OCI-LY7 (cell line): ENCODE data around the gene ARHGEF16. TPM values are rescaled to one million over a fixed set of nuclear protein-coding genes. Genes with fewer than 3 reads are reported as not detected.

Experiments used
- Bru-seq: library from RNA; stranded (reverse); fragments of 400-500 nt; gene quantifications from one replicate; lab custom pipeline; 2021; lab: Mats Ljungman, UMichigan
- BruChase-seq, 2 experiments: library from RNA; stranded (reverse); fragments of 400-500 nt; gene quantifications; one replicate each; lab custom pipeline; 2021; lab: Mats Ljungman, UMichigan
- BruUV-seq: library from RNA; stranded (reverse); fragments of 400-500 nt; replicated peaks from 2 replicates; lab custom pipeline; 2021; lab: Mats Ljungman, UMichigan
- CTCF ChIA-PET: fragments of 300-600 bp; sonication (Branson Sonifier 250); formaldehyde crosslinking; loops from one replicate; lab custom pipeline; 2022; ENCODE audit warnings: antibody characterized with exemption; ENCODE audit not compliant: unreplicated experiment; lab: Charles Lee
- POLR2A ChIA-PET: fragments of 300-600 bp; sonication (Branson Sonifier 250); formaldehyde crosslinking; loops from one replicate; lab custom pipeline; 2022; ENCODE audit warnings: antibody characterized with exemption; lab: Charles Lee
- DNase-seq: peaks from one replicate; pipeline ENCODE4 v3.0.0-alpha.2; 2015; ENCODE audit warnings: low spot score
- H2AFZ ChIP-seq: fragments of 200-600 bp; sonication (generic), shearing (Covaris generic); 2 replicates; pipeline ENCODE4 v1.6.1; 2014; ENCODE audit warnings: mild to moderate bottlenecking, antibody characterized with exemption, low read length, moderate library complexity
- H3K27ac ChIP-seq: fragments of 200-600 bp; sonication (generic); 2 replicates; pipeline ENCODE4 v1.5.1; 2014; ENCODE audit warnings: mixed run types, low read depth, mild to moderate bottlenecking, moderate library complexity, low read length, inconsistent platforms; ENCODE audit not compliant: poor library complexity, severe bottlenecking
- H3K36me3 ChIP-seq: fragments of 200-600 bp; sonication (generic); 2 replicates; pipeline ENCODE4 v1.6.1; 2014; ENCODE audit warnings: mild to moderate bottlenecking, antibody characterized with exemption, low read length, moderate library complexity, mixed read lengths; ENCODE audit not compliant: insufficient read depth
- H3K4me1 ChIP-seq: fragments of 200-600 bp; sonication (generic); 2 replicates; pipeline ENCODE4 v1.5.1; 2014; ENCODE audit warnings: mild to moderate bottlenecking, low read length; ENCODE audit not compliant: insufficient read depth, poor library complexity, severe bottlenecking
- H3K4me2 ChIP-seq: fragments of 200-600 bp; sonication (generic); 2 replicates; pipeline ENCODE4 v1.6.1; 2014; ENCODE audit warnings: mild to moderate bottlenecking, low read length
- H3K4me3 ChIP-seq: fragments of 200-600 bp; sonication (generic); 2 replicates; pipeline ENCODE4 v1.5.1; 2014; ENCODE audit warnings: mild to moderate bottlenecking, low read depth, low read length; ENCODE audit not compliant: poor library complexity, severe bottlenecking
- H3K79me2 ChIP-seq: fragments of 200-600 bp; sonication (generic); 2 replicates; pipeline ENCODE4 v1.6.1; 2016; ENCODE audit warnings: low read depth, mild to moderate bottlenecking, low read length, moderate library complexity, mixed read lengths; ENCODE audit not compliant: insufficient read depth
- H3K9me2 ChIP-seq: fragments of 200-600 bp; sonication (generic); 2 replicates; pipeline ENCODE4 v1.6.1; 2016; ENCODE audit warnings: mild to moderate bottlenecking, low read length, mixed read lengths; ENCODE audit not compliant: insufficient read depth
- H3K9me3 ChIP-seq: fragments of 200-600 bp; sonication (generic); 2 replicates; pipeline ENCODE4 v1.6.1; 2014; ENCODE audit warnings: mild to moderate bottlenecking, mixed run types, low read length, mixed read lengths
- H4K20me1 ChIP-seq: fragments of 200-600 bp; sonication (generic); 2 replicates; pipeline ENCODE4 v1.6.1; 2014; ENCODE audit warnings: mild to moderate bottlenecking, antibody characterized with exemption, low read length, moderate library complexity, mixed read lengths; ENCODE audit not compliant: insufficient read depth
- EZH2phosphoT487 ChIP-seq: fragments of 200-600 bp; sonication (generic); IDR thresholded peaks from 2 replicates; pipeline ENCODE4 v1.6.1; 2018; ENCODE audit warnings: low read depth, borderline replicate concordance, mild to moderate bottlenecking, mixed run types, antibody characterized with exemption, low read length, moderate library complexity, mixed read lengths
- intact Hi-C: fragments of 100-400 bp; cut with micrococcal nuclease; formaldehyde crosslinking; loops from one replicate; pipeline ENCODE4 v1.10.0; 2022; ENCODE audit not compliant: unreplicated experiment
- long read RNA-seq: library from polyadenylated mRNA; stranded (forward); transcript quantifications from one replicate; pipeline ENCODE4 v2.0.0, GENCODE V29; 2022
- total RNA-seq, 2 experiments: library from RNA; depleted of rRNA in 1 of 2; stranded (reverse); fragments of >200 nt in 1 of 2; shearing (Covaris generic) in 1 of 2; gene quantifications; 2 replicates each; pipeline ENCODE4 v1.2.3, GENCODE V29; 2014 to 2022
- TF ChIP-seq, protein P1 (sequence below): fragments of 200-600 bp; sonication (generic); conservative IDR thresholded peaks from 2 replicates; pipeline ENCODE4 v1.5.1; 2014; ENCODE audit warnings: mild to moderate bottlenecking, antibody characterized with exemption, low read length, moderate library complexity, mixed read lengths

The ARHGEF16 gene
- total RNA-seq (2014; rRNA removed; shearing (Covaris generic)): not detected in 2 replicates
- not detected in 2 replicates for total RNA-seq (2022)
- not detected for Bru-seq, nascent RNA
- not detected for BruChase-seq, experiment 1, labeled RNA remaining after a 6-hour chase
- not detected for BruChase-seq, experiment 2, labeled RNA remaining after a 2-hour chase
- long read RNA-seq: 0 reads

GRCh38 chr1:3453891-3454810 lies at the start of gene ARHGEF16:
Gene ARHGEF16, plus strand, starts transcription at chr1:3454665. Its CDS starts 8,420 bp downstream, at chr1:3463085.
- Histone ChIP-seq H3K9me3 (no peaks in the 10 kb centered on the region), H4K20me1 (no peaks in the 10 kb centered on the region; the same call in 1 of the 2 replicates), H3K9me2 (no peaks in the 10 kb centered on the region), H3K27ac (no peak within 1 kb of the TSS), H3K4me3 (no peak within 1 kb of the TSS), H3K36me3 (no peaks in the 10 kb centered on the region), H3K79me2 (no peaks in the 10 kb centered on the region), H3K4me2 (no peak within 1 kb of the TSS), H2AFZ (no peak within 1 kb of the TSS), H3K4me1 (no peaks in the 10 kb centered on the region)
- ChIA-PET CTCF (no interaction called here), POLR2A (no interaction called here)
- TF ChIP-seq, protein P1, sequence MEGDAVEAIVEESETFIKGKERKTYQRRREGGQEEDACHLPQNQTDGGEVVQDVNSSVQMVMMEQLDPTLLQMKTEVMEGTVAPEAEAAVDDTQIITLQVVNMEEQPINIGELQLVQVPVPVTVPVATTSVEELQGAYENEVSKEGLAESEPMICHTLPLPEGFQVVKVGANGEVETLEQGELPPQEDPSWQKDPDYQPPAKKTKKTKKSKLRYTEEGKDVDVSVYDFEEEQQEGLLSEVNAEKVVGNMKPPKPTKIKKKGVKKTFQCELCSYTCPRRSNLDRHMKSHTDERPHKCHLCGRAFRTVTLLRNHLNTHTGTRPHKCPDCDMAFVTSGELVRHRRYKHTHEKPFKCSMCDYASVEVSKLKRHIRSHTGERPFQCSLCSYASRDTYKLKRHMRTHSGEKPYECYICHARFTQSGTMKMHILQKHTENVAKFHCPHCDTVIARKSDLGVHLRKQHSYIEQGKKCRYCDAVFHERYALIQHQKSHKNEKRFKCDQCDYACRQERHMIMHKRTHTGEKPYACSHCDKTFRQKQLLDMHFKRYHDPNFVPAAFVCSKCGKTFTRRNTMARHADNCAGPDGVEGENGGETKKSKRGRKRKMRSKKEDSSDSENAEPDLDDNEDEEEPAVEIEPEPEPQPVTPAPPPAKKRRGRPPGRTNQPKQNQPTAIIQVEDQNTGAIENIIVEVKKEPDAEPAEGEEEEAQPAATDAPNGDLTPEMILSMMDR: no peak
- TF ChIP-seq EZH2phosphoT487: no peak
- no TSS peak for BruUV-seq
- no peak for DNase-seq
- intact Hi-C loops: loop anchor here (2.0 kb wide), 2 partner anchors 31 to 165 kb away; no protein-coding TSS in a partner anchor

- BruUV-seq: no TSS peak
- TF ChIP-seq, protein P1: no peak
- TF ChIP-seq EZH2phosphoT487: no peak
- Histone ChIP-seq H3K79me2 (no peaks in the 10 kb centered on the region), H3K9me3 (no peaks in the 10 kb centered on the region), H3K4me1 (no peaks in the 10 kb centered on the region), H4K20me1 (no peaks in the 10 kb centered on the region), H3K4me3 (no peak overlapping the region), H3K36me3 (no peaks in the 10 kb centered on the region), H3K4me2 (no peak overlapping the region), H3K27ac (no peak overlapping the region), H3K9me2 (no peaks in the 10 kb centered on the region), H2AFZ (no peak overlapping the region)
- DNase-seq: no peak
- ChIA-PET CTCF (no interaction called here), POLR2A (no interaction called here)
- intact Hi-C loops: no loop called here
Observed at GRCh38 chr1:3404801-3405200, 49.7 kb upstream of the ARHGEF16 start.
